Measurements from ENCODE around the gene GPRC5D.

DNA sequence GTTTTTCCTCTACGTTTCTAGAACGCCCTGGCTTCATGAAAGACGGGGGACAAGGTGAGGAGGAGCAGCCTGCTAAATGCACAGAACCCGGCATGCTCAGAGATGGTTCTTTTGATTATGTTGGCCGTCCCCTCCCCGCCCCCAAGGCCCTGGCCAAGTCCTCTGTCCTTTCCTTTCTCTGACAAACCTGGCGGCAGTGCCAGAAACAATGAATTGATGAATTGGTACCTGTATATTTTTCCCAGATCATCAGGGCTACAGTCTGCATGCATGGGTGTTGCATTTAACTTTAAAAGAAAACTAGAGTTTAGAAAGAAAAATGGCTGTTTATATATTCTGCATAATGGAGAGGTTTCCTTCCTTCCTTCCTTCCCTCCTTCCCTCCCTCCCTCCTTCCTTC lies 29.0 kb downstream of the GPRC5D start:
- TF ChIP-seq, protein P1, sequence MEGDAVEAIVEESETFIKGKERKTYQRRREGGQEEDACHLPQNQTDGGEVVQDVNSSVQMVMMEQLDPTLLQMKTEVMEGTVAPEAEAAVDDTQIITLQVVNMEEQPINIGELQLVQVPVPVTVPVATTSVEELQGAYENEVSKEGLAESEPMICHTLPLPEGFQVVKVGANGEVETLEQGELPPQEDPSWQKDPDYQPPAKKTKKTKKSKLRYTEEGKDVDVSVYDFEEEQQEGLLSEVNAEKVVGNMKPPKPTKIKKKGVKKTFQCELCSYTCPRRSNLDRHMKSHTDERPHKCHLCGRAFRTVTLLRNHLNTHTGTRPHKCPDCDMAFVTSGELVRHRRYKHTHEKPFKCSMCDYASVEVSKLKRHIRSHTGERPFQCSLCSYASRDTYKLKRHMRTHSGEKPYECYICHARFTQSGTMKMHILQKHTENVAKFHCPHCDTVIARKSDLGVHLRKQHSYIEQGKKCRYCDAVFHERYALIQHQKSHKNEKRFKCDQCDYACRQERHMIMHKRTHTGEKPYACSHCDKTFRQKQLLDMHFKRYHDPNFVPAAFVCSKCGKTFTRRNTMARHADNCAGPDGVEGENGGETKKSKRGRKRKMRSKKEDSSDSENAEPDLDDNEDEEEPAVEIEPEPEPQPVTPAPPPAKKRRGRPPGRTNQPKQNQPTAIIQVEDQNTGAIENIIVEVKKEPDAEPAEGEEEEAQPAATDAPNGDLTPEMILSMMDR (IDR thresholded peaks at IDR 0.05) = no peak
- no peak for TF ChIP-seq POLR2A (IDR thresholded peaks at IDR 0.05)

Data from Peyer's patch (tissue), 4 donors.